ENCODE results near the gene UNC5B.

UNC5B gene

DNA sequence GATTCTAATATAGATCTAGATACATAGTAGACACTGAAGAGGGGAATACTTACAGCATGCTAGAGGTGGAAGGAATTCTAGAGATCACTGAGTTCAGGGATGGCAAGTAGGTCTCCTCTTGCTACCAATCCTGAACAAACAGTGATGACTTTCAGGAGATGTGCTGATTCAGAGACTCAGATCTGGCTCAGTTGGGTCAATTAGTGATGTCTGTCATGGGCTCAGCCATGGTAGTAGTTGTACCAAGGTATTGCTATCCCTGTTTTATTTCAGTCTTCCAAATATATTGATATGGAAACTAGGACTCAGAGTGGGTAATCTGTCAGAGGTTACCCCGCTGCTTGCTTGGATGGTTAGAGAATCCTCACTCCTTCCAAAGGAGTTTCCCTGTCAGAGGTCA lies 38.5 kb downstream of the UNC5B start:
- in situ Hi-C loops (cut with HindIII; ENCODE audit: low sequenced_read_pairs) = no loop called here
- no peak for DNase-seq (ENCODE audit: low read depth)
- TF ChIP-seq, protein P1, sequence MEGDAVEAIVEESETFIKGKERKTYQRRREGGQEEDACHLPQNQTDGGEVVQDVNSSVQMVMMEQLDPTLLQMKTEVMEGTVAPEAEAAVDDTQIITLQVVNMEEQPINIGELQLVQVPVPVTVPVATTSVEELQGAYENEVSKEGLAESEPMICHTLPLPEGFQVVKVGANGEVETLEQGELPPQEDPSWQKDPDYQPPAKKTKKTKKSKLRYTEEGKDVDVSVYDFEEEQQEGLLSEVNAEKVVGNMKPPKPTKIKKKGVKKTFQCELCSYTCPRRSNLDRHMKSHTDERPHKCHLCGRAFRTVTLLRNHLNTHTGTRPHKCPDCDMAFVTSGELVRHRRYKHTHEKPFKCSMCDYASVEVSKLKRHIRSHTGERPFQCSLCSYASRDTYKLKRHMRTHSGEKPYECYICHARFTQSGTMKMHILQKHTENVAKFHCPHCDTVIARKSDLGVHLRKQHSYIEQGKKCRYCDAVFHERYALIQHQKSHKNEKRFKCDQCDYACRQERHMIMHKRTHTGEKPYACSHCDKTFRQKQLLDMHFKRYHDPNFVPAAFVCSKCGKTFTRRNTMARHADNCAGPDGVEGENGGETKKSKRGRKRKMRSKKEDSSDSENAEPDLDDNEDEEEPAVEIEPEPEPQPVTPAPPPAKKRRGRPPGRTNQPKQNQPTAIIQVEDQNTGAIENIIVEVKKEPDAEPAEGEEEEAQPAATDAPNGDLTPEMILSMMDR (IDR thresholded peaks at IDR 0.05; ENCODE audit: low read depth, low read length, missing control alignments) = no peak
- no peak overlapping the region for H3K4me3 ChIP-seq (ENCODE audit: low read depth, low read length)

DNA sequence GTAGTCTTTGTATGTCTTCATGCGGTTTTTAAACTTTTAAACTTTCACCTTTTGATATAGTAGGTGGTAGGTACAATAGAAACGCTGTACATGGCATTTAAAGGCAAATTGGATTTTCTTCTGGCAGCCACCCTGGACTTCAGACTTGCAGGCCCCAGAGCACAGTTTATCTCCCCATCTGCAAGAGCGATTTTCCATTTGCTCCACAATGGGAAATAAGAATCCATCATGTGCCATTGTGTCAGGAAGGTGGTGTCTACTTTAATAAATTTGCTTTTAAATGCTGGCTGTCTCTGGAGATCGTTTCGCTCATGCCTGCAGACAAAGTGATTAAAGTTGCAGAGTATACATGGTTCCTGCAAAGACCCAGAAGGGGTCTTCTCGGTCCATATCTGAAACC lies 38.9 kb downstream of the UNC5B start:
- in situ Hi-C loops (cut with HindIII; ENCODE audit: low sequenced_read_pairs) = no loop called here
- DNase-seq (ENCODE audit: low read depth) = no peak
- TF ChIP-seq, protein P1 (IDR thresholded peaks at IDR 0.05; ENCODE audit: low read depth, low read length, missing control alignments) = no peak
- no peak overlapping the region for H3K4me3 ChIP-seq (ENCODE audit: low read depth, low read length)

DNA sequence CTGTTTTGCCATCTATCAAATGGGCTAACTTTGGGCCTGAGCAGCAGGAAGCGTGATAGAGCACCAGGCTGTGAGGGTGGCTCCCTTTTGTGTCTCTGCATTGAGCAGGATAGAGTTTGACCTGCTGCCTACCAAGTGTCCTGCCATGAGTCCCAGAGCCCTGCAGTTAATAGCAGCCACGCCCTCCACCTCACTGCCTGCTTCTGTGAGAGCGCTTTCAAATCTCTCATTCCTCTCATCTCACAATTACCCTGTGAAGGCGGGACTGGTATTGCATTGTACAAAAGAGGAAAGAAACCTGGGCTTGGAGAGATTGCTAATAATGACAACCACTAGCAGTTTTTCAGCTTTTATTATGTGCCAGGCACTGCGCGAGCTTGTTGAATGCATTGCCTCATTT lies 39.9 kb downstream of the UNC5B start:
- in situ Hi-C loops (cut with HindIII; ENCODE audit: low sequenced_read_pairs) = no loop called here
- no peak overlapping the region for H3K4me3 ChIP-seq (ENCODE audit: low read depth, low read length)
- TF ChIP-seq, protein P1 (IDR thresholded peaks at IDR 0.05; ENCODE audit: low read depth, low read length, missing control alignments) = no peak
- DNase-seq (ENCODE audit: low read depth) = no peak

DNA sequence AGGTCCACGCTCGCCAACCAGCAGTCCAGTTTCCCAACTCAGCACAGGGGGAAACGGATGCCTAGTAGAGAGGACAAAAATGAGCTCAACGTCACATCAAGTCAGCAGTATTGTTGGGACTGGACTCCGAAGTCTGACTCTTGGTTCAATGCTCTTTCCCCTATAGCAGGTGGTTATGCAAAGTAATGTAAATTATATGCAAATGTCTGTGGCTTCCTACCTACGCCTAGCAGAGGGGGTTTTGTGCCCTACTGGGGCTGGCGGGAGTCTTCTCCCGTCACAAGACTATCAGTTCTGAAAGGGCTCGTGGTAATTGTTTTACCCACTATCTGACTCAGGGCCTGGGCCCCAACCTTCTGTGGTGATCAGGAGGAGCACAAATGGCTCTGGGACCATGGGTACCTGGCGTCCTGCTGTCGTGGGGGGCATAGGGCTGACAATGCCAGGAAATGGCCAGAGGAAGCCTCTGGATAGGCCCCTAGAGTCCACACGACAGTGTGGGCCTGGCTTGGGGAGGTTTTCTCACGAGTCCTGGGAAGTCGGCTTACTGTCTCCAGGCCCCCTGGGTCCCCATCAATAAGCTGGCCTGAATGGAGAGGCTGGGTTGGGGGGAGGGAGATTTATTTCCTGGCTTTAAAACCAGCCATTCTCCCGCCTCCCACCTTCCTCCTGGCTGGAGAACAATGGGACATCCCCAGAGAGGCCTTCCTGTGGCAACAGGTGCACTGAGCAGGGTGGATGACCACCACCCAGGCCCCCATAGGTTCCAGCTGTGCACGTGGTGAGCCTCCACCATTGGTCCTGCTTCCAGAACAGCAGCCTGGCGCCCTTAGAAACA lies 41.8 kb downstream of the UNC5B start:
- no peak for DNase-seq (ENCODE audit: low read depth)
- no peak overlapping the region for H3K4me3 ChIP-seq (ENCODE audit: low read depth, low read length)
- TF ChIP-seq, protein P1 (IDR thresholded peaks at IDR 0.05; ENCODE audit: low read depth, low read length, missing control alignments) = no peak
- in situ Hi-C loops (cut with HindIII; ENCODE audit: low sequenced_read_pairs) = no loop called here

DNA sequence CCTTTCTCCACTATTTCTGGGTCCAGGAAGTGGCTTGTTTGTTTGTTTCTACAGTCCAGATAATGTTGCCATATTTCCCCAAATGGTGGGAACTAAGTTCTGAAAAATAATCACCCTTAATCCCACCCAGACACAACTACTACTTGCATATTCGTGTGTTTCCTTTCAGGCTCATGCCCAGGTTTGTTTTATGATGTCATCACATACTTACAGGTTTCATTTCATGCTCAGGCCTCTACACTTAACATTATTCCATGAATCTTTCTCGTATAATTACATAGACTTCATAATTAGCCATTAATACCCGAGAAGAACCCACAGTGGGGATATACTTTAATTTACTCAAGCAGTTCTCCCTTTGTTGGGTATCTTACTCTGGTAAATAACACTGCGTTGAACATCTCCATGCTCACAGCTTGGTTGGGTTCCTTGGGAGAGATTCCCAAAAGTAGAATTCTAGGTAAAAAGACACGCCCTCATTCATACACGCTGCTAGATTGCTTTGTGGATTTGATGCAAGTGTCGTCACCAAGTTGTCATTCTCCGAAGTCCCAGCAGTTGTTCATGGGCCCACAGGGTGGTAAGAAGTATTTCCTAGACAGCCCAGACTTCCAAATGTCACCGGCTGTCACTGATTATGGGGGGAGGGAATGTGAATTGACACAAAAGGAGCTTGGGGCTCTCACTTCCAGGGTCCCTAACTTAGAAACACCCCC lies 42.6 kb downstream of the UNC5B start:
- no peak overlapping the region for H3K4me3 ChIP-seq (ENCODE audit: low read depth, low read length)
- TF ChIP-seq, protein P1 (IDR thresholded peaks at IDR 0.05; ENCODE audit: low read depth, low read length, missing control alignments) = no peak
- in situ Hi-C loops (cut with HindIII; ENCODE audit: low sequenced_read_pairs) = no loop called here
- no peak for DNase-seq (ENCODE audit: low read depth)

DNA sequence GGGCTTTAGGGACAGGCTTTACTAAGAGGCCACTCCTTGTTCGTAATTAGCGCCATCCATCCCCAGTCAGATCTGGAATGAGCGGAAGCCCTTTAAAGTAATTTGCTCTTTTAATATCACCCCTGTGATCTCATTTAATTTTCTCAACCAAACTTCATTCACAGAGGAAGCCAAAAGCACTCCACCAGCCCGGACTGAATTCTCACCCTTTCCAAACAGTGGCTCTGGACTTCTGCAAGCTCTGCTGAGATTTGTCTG lies 43.1 kb downstream of the UNC5B start:
- in situ Hi-C loops (cut with HindIII; ENCODE audit: low sequenced_read_pairs) = no loop called here
- no peak for DNase-seq (ENCODE audit: low read depth)
- TF ChIP-seq, protein P1 (IDR thresholded peaks at IDR 0.05; ENCODE audit: low read depth, low read length, missing control alignments) = no peak
- no peak overlapping the region for H3K4me3 ChIP-seq (ENCODE audit: low read depth, low read length)
